ENCODE data around the gene POTEI. TPM values are rescaled to one million over a fixed set of nuclear protein-coding genes. Genes with fewer than 3 reads are reported as not detected.
"Not testable (repeated sequence)": the region's sequence is repeated elsewhere in the genome, so short reads cannot be mapped to it uniquely, and the experiment has no call there.

The POTEI gene
- total and polyA plus RNA-seq, 9 donors, result 0.05 to 0.80 (median 0.45) TPM; not detected in 5

GRCh38 chr2:130453955-130454711, 55.0 kb downstream of the POTEI start:
- H3K36me3 ChIP-seq; H3K27ac ChIP-seq; H3K27me3 ChIP-seq; H3K4me3 ChIP-seq; intact Hi-C loops (cut with DNase I); DNase-seq; H3K9me3 ChIP-seq; H3K4me1 ChIP-seq (ENCODE audit: insufficient read depth): not testable (repeated sequence)
- 90 to 96% (median 93%) methylated on average over 10 to 13 of the region's 13 CpGs for WGBS, 3 donors

GRCh38 chr2:130452897-130453296, 56.2 kb downstream of the POTEI start:
- DNase-seq; H3K27me3 ChIP-seq; H3K9me3 ChIP-seq; H3K4me1 ChIP-seq (ENCODE audit: insufficient read depth); H3K4me3 ChIP-seq; H3K36me3 ChIP-seq; intact Hi-C loops (cut with DNase I); H3K27ac ChIP-seq: not testable (repeated sequence)
- 63 to 91% (median 76%) methylated on average over 2 to 4 of the region's 5 CpGs for WGBS, 3 donors

GRCh38 chr2:130451823-130452222, 57.3 kb downstream of the POTEI start:
- H3K4me3 ChIP-seq; intact Hi-C loops (cut with DNase I); H3K36me3 ChIP-seq; H3K27ac ChIP-seq; H3K27me3 ChIP-seq; H3K4me1 ChIP-seq (ENCODE audit: insufficient read depth); DNase-seq; H3K9me3 ChIP-seq: not testable (repeated sequence)
- 77 to 89% (median 89%) methylated on average over 6 to 10 of the region's 10 CpGs for WGBS, 3 donors

- DNase-seq; H3K4me3 ChIP-seq; H3K9me3 ChIP-seq; H3K27ac ChIP-seq; H3K27me3 ChIP-seq; H3K36me3 ChIP-seq; H3K4me1 ChIP-seq (ENCODE audit: insufficient read depth); intact Hi-C loops (cut with DNase I): not testable (repeated sequence)
- WGBS, 3 donors, result 58 to 68% (median 67%) methylated on average over 2 to 3 of the region's 3 CpGs
Measured at GRCh38 chr2:130451278-130451677, 57.9 kb downstream of the POTEI start.

GRCh38 chr2:130450366-130450765, 58.8 kb downstream of the POTEI start:
- H3K4me3 ChIP-seq; H3K36me3 ChIP-seq; H3K27me3 ChIP-seq; H3K4me1 ChIP-seq (ENCODE audit: insufficient read depth); H3K9me3 ChIP-seq; intact Hi-C loops (cut with DNase I); H3K27ac ChIP-seq; DNase-seq: not testable (repeated sequence)
- 89% methylated on average over 3 to 5 of the region's 7 CpGs; no CpG with 5 or more reads in 1 of the 3 donors for WGBS, 3 donors

GRCh38 chr2:130427631-130428030, 81.5 kb downstream of the POTEI start:
- 0 to 1% (median 1%) methylated on average over 11 to 33 of the region's 34 CpGs for WGBS, 3 donors
- H3K4me3 ChIP-seq, result peak overlapping the region; percentile 41
- H3K9me3 ChIP-seq; H3K36me3 ChIP-seq; H3K4me1 ChIP-seq (ENCODE audit: insufficient read depth); H3K27ac ChIP-seq; H3K27me3 ChIP-seq; intact Hi-C loops (cut with DNase I): not testable (repeated sequence)
- DNase-seq, result peak; percentile 40 to 67 (median 47)

GRCh38 chr2:130418845-130419244, 90.3 kb downstream of the POTEI start:
- H3K27ac ChIP-seq; H3K4me1 ChIP-seq (ENCODE audit: insufficient read depth); DNase-seq; H3K9me3 ChIP-seq; H3K27me3 ChIP-seq; intact Hi-C loops (cut with DNase I); H3K36me3 ChIP-seq; H3K4me3 ChIP-seq: not testable (repeated sequence)
- WGBS, 3 donors, result 93 to 100% (median 96%) methylated on average over 1 of the region's 1 CpG

- H3K4me3 ChIP-seq; H3K27me3 ChIP-seq; H3K27ac ChIP-seq; DNase-seq; intact Hi-C loops (cut with DNase I); H3K9me3 ChIP-seq; H3K4me1 ChIP-seq (ENCODE audit: insufficient read depth); H3K36me3 ChIP-seq: not testable (repeated sequence)
- WGBS, 3 donors, result 88 to 100% (median 100%) methylated on average over 1 of the region's 1 CpG
Measured at GRCh38 chr2:130416693-130417092, 92.4 kb downstream of the POTEI start.

Small RNAs within 50 kb of the gene (small RNA-seq; reads per million reads assigned to genes)
- gene RF00017 (not detected), gene RNU6-473P (not detected)

Other genes starting within 250 kb of the POTEI start
- gene IMP4, start 166.4 kb downstream of the POTEI start, total RNA-seq, result 10 to 100 TPM; 40.8 to 74.0 (median 54.4) TPM
- gene IMP4, start 166.4 kb downstream of the POTEI start, polyA plus RNA-seq, result 10 to 100 TPM; 24.8 to 51.4 TPM
- gene PTPN18, start 153.3 kb downstream of the POTEI start, total RNA-seq, result 10 to 100 TPM; 22.2 to 47.2 (median 30.8) TPM
- 10 to 100 TPM; 29.0 to 62.6 TPM for gene PTPN18, start 153.3 kb downstream of the POTEI start, polyA plus RNA-seq
- gene CFC1B, start 11.9 kb upstream of the POTEI start, total RNA-seq, result under 1 TPM in 1 of 7 donors, not detected in 6; 0.38 TPM
- gene CFC1B, start 11.9 kb upstream of the POTEI start, polyA plus RNA-seq, result not detected
- gene CFC1, start 90.2 kb upstream of the POTEI start, total RNA-seq, result under 1 TPM in 1 of 7 donors, not detected in 6; 0.34 TPM
- gene CFC1, start 90.2 kb upstream of the POTEI start, polyA plus RNA-seq, result under 1 TPM in 1 of 2 donors, not detected in 1; 0.07 TPM
- gene POTEJ, start 102.1 kb upstream of the POTEI start, total RNA-seq, result under 1 TPM in 2 of 7 donors, not detected in 5; 0.11 to 0.12 TPM
- gene POTEJ, start 102.1 kb upstream of the POTEI start, polyA plus RNA-seq, result not detected
- gene GPR148, start 219.7 kb upstream of the POTEI start, total RNA-seq, result not detected
- gene GPR148, start 219.7 kb upstream of the POTEI start, polyA plus RNA-seq, result not detected
- not detected for gene AMER3, start 246.2 kb upstream of the POTEI start, total RNA-seq
- not detected for gene AMER3, start 246.2 kb upstream of the POTEI start, polyA plus RNA-seq